Neural cell (in vitro differentiated cells): ENCODE measurements around the gene CAP2.

Experiments
- CTCF ChIP-seq: fragments of 450-650 bp; IDR thresholded peaks from 2 replicates; pipeline ENCODE4 v1.5.1; 2014; ENCODE audit warnings: antibody characterized with exemption, mild to moderate bottlenecking, moderate library complexity; ENCODE audit not compliant: poor library complexity, severe bottlenecking
- POLR2AphosphoS5 ChIP-seq: IDR thresholded peaks from 2 replicates; pipeline ENCODE4 v1.6.1; 2012

DNA sequence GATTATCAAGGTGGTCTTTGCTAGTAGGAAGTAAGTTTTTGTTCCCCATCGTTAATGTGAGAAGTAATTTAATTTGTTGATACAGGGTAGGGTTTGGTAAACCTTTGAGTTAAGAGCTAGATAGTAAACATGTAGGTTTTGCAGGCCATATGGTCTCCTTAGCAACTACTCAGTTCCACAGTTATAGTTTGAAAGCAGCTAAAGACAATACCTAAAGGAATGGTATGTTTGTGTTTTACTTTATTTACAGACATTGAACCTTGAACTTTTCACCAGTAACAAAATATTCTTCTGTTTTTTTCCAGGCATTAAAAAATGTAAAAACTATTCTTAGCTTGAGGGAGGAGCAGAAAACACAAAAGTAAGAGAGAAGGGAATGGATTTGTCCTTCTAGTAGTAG is 1.7 kb downstream of the CAP2 start:
- TF ChIP-seq CTCF = no peak
- no peak for TF ChIP-seq POLR2AphosphoS5
